ENCODE data around the gene RAB8A.

RAB8A gene

GRCh38 chr19:16142032-16142580 is 30.4 kb downstream of the RAB8A start:
- DNase-seq (ENCODE audit: low read depth in 3 of 3), result no peak

- peak; percentile 48 to 78 (median 50) for DNase-seq (ENCODE audit: low read depth in 3 of 3)
Observed at GRCh38 chr19:16143399-16144215, 31.9 kb downstream of the RAB8A start, which contains the start of gene HSH2D. Gene HSH2D, plus strand, starts transcription at chr19:16143685. Its CDS starts 5,066 bp downstream, at chr19:16148751.

GRCh38 chr19:16144216-16144581 is 32.5 kb downstream of the RAB8A start:
- no peak for DNase-seq (ENCODE audit: low read depth in 3 of 3)

DNA sequence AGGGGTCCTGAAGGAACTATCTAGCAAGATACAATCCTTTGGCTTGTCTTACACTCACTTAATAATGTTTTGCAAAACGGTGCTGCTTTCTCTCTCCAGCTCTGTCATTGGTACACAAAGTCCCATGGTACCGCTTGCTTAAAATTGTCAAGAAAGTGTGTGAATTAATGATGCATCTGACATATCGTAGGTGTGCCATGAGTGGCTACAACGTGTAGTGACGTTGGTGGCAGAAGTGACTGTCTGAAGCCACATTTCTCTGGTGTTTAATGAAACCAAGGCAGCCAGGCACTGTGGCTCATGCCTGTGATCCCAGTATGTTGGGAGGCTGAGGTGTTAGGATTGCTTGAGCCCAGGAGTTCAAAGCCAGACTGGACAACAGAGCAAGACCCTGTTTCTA is 34.4 kb downstream of the RAB8A start:
- DNase-seq (ENCODE audit: low read depth in 3 of 3), result no peak

- DNase-seq (ENCODE audit: low read depth in 3 of 3), result no peak
Observed at GRCh38 chr19:16148443-16149229, 36.9 kb downstream of the RAB8A start.

- DNase-seq (ENCODE audit: low read depth in 3 of 3), result no peak
Observed at GRCh38 chr19:16153582-16154336, 42.1 kb downstream of the RAB8A start.

- DNase-seq (ENCODE audit: low read depth in 3 of 3), result no peak
Observed at GRCh38 chr19:16154557-16154956, 42.9 kb downstream of the RAB8A start.

DNA sequence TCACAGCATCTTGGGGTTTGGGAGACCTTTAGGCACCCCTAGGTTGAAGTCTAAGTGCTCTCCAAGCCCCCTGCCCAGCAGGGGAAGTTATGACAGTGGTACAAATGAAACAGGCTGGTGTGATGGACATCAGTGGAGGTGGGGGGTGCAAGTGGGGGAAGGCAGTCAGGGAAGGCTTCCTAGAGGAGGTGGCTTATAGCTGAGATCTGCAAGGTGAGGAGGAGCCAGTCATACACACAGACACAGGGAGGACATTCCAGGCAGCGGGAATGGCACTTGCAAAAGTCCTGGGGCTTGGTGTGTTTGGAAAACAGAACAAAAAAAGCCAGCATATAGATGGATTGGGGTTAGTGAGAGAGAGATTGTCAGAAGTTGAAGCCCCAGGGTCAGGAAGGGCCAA is 43.4 kb downstream of the RAB8A start:
- DNase-seq (ENCODE audit: low read depth in 3 of 3), result no peak

- no peak for DNase-seq (ENCODE audit: low read depth in 3 of 3)
Observed at GRCh38 chr19:16156904-16157303, 45.2 kb downstream of the RAB8A start.

DNA sequence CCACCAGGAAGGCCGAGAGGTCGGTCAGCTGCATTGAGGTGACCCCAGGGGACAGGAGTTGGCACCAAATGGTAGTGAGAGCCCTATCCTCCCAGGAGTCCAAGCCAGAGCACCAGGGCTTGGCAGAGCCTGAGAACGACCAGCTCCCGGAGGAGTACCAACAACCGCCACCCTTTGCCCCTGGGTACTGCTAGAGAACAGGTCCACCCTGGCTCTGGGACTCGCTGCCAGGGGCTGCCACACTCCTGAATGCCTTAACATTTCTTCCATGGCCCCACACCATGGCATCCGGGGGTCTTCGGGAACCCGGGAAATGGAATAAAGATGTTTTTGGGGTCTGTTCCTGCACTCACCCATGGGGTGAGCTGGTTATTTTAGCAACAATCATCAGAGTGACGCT is 45.9 kb downstream of the RAB8A start:
- DNase-seq (ENCODE audit: low read depth in 3 of 3), result no peak

DNA sequence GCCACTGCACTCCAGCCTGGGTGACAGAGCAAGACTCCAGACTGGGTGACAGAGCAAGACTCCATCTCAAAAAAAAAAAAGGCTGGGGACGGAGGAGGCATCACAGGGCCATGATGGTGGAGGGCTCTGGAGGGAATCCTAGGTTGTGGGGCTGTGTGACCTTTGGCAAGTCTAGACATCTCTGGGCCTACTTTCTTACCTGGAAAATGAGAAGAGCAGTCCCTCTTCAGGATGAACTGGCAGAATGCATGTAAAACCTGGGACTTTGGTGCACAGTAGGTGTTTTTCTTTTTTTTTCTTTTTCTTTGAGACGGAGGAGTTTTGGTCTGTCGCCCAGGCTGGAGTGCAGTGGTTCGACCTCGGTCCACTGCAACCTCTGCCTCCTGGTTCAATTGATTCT is 48.0 kb downstream of the RAB8A start:
- no peak for DNase-seq (ENCODE audit: low read depth in 3 of 3)

DNA sequence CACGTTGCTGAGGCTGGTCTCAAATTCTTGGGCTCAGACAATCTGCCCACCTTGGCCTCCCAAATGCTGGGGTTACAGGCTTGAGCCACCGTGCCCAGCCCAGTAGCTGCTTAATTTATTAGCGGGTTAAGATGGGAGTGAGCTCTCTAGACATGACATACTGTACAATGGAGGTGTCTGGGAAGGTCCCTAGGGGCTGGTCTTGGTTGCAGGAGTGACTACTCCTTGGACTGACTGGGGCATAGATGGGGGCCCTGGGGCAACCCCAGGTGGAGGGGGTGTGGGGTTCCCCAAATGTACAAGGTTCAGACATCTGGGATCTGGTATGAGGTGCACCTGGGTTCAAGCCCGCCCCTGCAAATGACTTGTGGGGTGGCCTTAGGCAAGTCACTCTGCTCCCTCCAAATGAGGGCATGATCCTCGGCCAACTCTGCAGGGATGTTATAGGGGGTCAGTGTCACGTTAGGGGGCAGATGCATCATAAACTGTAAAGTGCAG is 48.8 kb downstream of the RAB8A start:
- DNase-seq (ENCODE audit: low read depth in 3 of 3), result no peak

- DNase-seq (ENCODE audit: low read depth in 3 of 3), result peak in 2 of 3 experiments; percentile 20 to 68
Observed at GRCh38 chr19:16160943-16161560, 49.4 kb downstream of the RAB8A start.

GRCh38 chr19:16161840-16162239 is 50.2 kb downstream of the RAB8A start:
- DNase-seq (ENCODE audit: low read depth in 3 of 3), result no peak

DNA sequence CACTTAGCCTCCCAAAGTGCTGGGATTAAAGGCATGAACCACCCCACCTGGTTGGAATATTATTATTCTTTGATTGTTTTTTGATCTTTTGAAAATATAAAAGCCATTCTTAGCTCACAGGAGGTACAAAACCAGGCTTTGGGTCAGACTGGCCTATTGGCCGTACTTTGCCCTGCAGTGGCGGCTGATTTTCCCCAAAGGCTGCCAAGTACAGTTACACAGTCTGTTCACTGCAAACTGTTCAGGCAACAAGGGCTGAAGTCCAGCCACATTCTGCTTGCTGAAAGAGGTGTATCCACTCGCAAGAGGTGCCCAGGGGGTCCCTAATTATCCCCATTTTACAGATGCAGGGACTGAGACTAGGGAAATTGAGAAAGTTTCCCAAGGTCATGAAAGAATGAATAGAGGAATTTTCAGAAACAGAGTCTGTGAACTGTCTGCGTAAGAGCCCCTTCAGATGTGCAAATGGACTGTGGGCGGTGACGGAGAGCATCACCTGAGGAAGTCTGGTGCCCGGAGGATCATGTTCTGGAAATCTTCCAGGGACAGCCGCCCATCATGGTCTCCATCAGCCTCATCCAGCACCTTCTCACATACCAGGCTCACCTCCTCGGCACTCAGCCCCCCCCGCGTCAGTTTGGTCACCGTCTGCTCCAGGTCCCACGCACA is 52.7 kb downstream of the RAB8A start:
- no peak for DNase-seq (ENCODE audit: low read depth in 3 of 3)

DNA sequence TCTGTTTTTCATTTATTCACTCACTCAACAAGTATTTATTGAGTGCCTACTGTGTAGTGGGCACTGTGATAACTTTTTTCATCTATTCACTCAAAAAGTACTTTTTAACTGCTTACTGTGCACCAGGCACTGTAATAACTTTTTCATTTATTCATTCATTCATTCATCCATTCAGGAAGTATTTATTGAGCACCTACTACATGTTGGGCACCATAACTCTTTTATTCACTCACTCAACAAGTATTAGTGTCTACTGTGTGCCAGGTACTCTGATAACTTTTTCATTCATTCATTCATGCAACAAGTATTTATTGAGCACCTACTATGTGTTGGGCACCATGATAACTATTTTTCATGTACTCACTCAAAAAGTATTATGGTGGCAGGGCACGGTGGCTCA is 54.7 kb downstream of the RAB8A start:
- no peak for DNase-seq (ENCODE audit: low read depth in 3 of 3)

- DNase-seq (ENCODE audit: low read depth in 3 of 3), result no peak
Observed at GRCh38 chr19:16167055-16167454, 55.4 kb downstream of the RAB8A start.

DNA sequence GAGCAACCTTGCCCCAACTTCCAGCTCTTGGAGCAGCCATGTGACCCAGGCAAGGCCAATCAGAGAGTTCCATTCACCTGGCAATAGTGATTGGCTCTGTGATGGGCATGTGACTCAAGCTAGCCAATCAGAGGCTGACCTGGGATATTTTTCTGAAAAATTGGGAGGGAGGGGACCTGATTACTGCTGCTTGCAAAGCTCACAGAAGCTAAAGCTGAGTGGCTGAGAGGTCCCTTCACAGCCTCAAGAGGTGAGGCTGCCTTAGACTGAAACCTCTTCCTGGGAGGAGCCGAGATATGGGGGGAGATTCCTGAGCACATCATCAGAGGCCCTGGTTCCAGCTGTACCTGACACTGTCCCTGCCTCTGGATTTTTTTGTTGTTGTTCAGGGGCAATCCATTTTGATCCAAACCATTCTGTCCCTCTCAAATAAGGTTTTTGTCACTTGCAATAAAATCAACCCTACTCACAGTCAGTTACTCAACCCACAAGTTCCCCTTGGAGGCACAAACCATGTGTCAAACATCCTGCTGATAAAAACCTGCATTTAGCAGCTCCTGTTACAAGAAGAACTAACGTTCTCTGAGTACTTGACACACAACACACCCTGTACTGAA is 56.9 kb downstream of the RAB8A start:
- DNase-seq (ENCODE audit: low read depth in 3 of 3), result no peak

GRCh38 chr19:16170134-16170533 is 58.4 kb downstream of the RAB8A start:
- no peak for DNase-seq (ENCODE audit: low read depth in 3 of 3)

- no peak for DNase-seq (ENCODE audit: low read depth in 3 of 3)
Observed at GRCh38 chr19:16175954-16176353, 64.3 kb downstream of the RAB8A start.

Measured in stimulated activated CD4-positive, alpha-beta T cell treated with anti-CD3 and anti-CD28 coated beads, TNF-alpha, amount 100 ng/mL, for 24 hours (primary cell).